ENCODE results near the gene DNAH9.
"Not testable (repeated sequence)": the region's sequence is repeated elsewhere in the genome, so short reads cannot be mapped to it uniquely, and the experiment has no call there.

The DNAH9 gene

DNA sequence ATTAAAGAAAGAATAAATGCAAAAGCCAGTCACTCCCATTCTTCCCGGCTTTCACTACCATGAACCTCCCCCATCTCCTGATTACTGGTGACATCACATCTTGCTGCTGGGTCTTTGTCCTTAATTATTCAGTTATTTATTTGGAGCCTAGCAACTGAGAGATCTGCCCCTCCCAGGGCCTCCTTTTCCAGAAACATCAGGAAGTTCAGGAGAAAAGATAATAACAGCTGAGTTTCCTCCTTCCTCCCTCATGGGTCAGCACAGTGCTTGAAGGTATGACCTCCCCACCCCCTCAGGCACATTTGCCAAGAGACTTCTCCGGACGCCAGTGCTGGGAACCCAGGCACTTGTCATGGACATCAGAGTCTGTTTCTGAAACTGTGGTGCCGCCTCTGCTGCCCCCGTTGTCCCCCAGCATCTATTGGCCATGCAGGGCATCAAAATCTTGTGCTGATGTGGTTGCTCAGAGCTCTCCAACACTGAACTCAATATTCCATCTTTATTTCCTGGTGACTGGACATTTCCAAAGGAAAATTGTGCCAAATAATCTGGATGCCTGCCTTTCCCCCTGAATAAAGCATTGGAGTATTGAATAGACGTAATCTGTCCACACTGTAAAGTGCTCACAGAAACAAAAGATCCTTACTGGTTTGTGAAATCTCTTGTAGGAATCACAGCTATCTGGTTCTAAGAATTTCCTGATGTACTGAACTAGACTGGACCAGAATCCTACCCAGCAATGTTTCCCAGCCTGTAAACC, 327.2 kb downstream of the DNAH9 start:
- no peak for DNase-seq

DNA sequence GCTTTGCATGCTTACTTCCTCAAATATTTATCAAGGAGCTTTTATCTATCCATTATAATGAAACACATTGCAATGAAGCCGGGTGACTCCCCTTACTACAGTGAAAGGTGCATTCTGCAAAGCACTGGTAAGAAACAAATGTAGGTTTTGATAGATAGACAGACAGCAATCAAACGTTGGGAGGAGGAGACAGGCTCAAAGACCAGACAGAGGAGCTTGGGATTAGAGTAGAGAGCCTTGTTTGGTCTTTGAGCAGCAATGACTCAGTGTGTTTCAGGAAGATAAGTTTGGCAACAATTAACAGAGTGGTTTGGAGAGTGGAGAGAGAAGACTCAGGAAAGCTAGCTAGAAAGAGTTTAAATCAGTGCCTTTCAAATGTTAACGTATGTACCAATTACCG, 330.2 kb downstream of the DNAH9 start:
- DNase-seq, result no peak

DNA sequence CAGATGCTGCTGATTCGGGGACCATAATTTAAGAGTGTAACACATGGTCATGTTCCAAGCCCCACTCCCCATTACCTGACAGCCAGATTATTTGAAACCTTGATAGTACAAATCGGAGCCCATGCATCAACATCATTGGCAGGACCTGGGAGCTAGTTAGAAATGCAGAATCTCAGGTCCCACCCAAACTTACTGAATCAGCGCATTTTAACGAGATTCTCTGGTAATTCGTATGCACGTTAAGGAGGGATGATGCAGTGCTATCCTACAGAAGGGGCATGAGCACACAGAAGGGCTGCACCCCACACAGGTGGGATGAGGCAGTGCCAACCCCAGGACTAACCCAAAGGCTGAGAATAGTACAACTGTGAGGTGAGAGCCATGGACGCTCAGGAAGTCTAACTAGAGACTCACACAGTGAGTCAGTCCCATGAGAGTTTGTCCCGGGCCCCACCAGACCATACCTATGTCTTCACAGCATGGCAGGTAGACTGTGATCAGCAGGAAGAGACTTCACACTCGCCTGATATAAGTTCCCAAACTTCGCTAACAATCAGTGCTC, 334.1 kb downstream of the DNAH9 start:
- no peak for DNase-seq

DNA sequence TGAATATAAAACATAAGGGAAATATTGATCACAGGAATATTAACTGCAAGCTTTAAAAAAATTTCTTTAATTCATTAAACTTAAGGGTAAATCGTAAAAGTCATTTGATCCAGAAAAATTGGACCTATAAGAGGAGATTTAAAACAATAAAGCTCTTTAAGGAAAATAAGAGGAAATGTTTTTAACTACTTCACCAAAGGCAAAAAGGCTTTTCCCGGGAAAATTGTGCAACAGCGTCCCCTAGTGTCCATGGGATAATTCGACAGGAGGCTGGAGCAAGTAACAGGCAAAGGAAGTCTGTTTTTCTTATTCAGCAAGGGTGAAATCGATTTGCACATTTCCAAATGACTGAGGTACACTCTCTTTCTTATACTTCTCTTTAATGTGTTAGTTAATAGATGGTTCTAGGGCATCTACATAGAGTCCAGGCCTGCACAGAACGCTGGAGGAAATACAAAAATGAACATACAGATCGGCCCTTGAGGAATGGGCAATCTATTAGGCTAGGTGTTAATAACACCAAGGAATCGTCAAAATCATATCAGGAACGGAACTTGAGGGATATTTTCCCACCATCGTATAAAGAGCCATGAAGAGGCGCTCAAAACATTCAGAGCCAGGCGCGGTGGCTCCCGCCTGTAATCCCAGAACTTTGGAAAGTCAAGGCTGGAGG, 337.6 kb downstream of the DNAH9 start:
- no peak for DNase-seq

DNA sequence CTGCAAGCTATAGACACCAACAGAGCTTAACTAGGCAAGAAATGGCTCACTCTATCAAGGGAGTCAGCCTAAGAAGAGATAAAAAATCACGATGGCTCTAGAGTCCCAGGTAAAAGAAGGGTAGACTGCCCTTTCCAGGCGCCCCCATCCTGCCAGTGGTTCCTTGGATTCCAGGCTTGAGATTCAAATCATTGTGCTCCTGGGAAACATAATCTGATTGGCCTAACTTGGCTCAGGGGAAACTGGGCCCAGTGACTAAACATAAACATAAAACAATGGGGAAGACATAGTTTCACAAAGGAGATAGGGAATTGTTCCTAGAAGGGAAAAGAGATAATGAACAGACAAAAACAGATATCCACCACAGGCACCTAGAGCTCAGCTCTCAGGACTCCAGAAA, 342.6 kb downstream of the DNAH9 start:
- DNase-seq, result no peak

DNA sequence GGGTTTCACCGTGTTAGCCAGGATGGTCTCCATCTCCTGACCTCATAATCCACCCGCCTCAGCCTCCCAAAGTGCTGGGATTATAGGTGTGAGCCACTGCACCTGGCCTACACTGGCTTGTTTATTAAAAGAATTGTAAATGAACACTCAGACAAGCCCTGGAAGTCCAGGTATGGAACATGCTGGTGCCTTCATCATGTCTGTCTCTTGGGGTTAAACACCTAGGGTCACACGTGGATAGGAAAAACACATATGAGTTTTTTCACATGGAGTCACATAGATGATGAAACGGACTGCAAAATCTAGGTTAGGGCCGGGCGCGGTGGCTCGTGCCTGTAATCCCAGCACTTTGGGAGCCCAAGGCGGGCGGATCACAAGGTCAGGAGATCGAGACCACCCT, 344.8 kb downstream of the DNAH9 start:
- not testable (repeated sequence) for DNase-seq

DNA sequence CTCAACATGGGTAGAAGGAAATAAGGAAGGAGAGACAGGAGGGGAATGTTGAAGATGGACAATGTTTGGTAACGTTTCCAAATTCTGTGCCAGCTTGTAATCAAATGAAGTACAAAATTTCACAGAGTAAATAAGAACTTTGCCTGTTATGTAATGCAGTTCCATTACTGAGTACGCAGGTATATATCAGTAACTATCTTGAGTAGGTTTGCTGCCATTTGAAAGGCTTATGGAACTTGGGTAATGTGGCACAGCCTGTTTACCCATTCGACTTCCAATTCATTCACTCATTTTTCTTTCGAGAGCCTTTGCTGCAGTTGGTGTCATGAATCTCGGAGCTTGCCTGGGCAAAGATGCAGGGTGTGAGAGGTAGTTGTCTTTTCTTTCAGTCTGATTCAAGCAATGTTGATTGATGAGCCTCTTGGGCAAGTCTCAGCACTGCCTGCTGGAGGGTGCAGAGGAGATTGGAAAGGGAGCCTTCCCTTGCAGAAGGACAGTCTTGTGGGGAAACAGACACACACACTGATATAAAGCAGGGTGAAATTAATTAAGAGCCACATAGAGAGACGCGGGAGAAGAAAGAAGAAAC, 345.6 kb downstream of the DNAH9 start:
- DNase-seq, result no peak

DNA sequence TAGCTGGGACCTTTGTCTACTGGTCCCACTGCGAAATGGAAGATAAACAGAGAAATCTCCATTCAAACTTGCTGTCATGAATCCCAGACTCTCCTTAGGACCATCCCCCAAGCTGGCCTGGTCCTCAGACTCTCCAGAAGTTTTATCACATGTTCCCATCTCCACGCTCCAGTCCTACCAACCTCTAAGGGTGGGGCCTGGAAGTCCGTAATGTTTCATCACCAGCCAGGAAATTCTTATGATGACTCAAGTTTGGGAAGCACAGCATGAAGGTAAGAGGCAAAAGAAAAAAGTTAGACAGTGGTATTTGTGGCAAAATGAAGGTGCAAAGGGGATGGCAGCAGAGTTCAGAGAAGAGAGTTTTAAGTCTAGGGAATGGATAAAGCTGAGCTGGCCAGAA, 346.3 kb downstream of the DNAH9 start:
- DNase-seq, result no peak

DNA sequence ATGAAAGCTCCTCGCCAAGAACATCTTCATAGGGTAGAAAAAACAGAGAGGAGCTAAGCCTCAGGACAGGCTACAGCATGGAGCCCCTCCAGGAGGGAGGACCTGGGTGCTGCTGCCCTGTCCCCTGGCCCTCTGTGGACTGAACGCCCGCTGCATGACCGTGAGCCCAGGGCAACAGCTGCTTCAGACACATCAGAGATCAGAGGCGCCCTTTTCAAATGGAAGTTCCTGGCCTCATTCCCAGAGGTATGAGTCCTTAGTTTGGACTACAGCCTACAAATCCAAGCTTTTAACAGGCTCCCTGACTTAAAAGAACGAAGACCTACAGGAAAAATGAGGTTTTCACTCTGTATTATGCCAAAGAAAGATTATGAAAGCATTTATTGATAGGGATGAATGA, 350.5 kb downstream of the DNAH9 start:
- DNase-seq, result no peak

DNA sequence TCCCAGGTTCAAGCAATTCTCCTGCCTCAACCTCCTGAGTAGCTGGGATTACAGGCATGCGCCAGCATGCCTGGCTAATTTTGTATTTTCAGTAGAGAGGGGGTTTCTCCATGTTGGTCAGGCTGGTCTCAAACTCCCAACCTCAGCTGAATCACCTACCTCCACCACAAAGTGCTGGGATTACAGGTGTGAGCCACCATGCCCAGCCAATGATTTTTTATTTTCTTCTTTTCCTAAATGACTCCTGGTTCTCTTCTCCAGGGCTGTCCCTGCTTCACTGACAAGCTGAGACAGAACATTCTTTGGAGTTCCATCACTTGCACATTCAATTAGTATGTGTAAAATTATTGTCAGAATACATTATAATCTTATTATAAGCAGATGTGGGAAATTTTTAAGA, 351.3 kb downstream of the DNAH9 start:
- DNase-seq, result not testable (repeated sequence)

DNA sequence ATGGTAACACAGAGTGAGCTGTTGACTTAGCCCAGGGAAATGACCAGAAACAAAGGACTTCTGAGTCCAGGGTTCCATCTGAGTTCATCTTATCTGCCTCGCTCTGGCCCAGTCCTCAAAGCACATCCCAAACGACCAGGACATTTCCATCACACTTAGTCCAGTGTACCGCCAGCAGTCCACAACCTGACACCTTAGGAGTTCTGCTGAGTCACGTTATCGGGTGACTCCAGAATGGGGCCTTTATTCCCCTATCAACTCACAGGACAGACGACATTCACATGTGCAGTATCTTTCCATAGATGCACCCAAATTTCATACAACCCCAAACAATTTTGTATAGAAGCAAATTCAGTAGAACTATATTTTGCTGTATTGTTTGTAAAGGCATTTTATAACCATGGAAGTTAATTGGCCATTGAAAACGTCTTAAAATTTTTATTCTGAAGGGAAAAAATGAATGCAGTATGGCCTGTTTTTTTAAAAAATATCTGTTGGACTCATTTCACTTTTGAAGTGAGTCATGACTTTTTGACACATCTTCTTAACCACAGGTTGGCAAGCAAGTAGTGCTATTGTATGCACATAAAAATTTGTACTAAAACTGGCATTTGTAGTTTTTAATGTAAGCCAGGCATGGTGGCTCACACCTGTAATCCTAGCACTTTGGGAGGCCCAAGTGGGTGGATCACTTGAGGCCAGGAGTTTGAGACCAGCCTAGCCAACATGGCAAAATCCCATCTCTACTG, 352.7 kb downstream of the DNAH9 start:
- no peak for DNase-seq

DNA sequence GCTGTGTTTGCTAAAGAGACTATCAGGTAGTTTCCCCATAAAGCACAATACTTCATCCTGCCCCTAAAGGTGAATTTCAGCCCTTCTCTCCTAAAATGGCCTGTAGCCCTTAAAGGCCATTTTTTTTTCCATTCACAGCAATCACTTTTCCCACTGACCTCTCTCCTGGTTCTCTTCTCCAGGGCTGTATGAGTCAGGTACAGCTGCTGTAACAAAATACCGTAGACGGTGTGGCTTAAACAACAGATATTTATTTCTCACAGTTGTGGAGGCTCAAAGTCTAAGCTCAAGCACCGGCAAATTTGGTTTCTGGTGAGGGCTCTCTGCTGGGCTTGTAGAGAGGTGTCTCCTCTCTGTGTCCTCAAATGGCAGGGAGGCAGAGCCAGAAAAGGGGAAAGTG, 354.3 kb downstream of the DNAH9 start:
- DNase-seq, result no peak

DNA sequence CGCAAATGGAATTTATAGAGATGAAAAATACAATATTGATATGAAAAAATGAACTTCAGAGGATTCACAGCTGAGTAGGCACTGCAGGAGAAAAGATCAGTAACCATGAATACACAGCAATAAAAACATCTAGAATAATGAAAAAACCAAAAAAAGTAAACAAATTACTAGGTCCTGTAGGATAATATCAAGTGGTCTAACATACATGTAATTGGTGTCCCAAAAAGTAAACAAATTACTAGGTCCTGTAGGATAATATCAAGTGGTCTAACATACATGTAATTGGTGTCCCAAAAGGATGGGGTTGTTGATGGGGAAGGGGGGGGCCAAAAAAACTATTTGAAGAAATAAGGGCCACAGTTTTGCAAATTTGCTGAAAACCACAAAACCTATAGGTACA, 355.7 kb downstream of the DNAH9 start:
- DNase-seq, result no peak

DNA sequence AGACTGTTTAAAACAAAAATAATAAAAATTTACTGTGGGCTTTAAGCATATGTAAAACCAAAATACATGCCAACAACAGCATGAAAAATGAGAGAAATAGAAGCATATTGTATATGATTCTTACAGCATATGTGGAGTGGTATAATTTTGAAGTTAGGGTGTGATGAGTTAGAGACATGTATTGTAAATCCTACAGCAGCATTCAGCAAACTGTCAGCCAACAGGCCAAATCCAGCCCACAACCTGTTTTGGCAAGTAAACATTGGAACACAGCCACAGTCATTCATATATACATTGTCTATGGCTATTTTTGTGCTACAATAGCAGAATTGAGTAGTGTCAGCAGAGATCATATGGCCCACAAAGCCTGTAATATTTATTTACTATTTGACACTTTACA, 356.7 kb downstream of the DNAH9 start:
- no peak for DNase-seq

DNA sequence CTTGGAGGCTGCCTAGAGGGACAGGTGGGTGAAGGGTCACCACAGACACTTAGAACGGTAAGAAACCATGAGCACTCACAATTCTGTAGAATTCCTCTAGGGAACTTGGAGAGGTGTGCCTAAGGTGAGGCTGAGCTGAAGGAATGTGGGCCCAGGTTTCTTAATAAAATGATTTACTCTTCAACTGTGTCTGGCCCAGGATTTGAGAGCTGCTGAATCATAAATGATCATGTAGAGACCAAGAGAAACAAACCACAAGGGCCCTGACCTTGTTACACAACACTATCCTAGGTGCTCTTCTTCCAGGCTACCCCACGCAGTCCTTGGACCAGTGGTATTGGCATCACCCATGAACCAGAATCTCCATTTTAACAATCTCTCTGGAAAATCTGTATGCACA, 371.3 kb downstream of the DNAH9 start:
- no peak for DNase-seq

DNA sequence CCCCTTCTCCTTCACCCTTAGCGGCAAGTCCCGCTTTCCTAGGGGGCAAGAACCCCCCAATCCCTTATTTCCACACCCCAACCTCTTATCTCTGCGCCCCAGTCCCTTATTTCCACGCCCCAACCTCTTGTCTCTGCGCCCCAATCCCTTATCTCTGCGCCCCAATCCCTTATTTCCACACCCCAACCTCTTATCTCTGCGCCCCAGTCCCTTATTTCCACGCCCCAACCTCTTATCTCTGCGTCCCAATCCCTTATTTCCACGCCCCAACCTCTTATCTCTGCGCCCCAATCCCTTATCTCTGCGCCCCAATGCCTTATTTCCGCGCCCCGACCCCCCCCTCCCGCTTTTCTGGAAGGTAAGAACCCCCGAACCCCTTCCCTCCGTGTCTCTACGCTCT, 374.5 kb downstream of the DNAH9 start:
- DNase-seq, result not testable (repeated sequence)

DNA sequence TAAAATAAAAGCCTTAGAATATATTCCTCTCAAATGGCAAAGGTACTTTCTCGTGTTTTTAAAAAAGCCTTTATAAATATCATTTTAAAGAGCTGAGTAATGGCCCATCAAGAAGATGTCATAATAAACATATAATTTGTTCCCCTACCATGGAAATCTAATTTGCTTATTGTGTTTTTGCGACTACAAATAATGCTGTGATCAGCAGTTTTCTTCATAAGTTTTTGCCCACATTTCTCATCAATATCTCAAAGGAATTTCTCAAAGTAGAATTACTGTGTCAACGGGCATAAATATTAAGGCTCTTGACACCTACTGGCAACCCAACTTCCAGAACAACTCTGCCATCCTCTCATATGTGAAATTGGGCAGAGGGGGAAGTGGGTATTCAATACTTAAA, 381.5 kb downstream of the DNAH9 start:
- no peak for DNase-seq

DNA sequence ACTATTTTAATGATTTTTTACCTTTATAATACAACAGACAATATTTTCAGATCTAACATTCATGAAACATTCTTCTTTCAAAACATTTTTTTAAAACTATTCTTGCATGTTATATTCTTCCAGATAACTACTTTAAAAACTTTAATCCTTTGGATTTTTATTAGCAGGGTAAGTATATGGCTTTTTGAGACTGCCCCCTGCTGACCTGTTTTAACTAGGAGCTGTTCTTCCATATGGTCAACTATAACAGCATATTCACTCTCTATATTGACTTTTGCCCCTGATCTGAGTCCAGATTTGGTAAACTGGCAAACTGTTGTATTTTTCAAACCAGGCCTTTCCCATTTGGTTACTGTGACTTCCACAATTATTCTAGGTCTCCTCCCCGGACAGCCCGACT, 382.5 kb downstream of the DNAH9 start:
- no peak for DNase-seq

DNA sequence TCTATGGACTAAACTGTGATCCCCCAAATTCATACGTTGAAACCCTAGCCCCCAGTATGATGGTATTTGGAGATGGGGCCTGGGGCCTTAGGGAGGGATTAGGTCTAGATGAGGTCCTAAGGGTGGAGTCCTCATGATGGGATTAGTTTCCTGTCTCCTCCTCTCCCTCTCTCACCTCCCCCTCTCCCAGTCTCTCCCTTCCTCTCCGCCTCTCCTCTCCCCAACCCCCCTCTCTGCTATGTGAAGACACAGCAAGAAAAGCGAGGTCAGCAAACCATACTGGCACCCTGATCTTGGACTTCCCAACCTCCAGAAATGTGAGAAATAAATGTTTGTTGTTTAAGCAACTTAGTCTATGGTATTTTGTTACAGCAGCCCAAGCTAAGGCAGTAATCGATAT, 383.6 kb downstream of the DNAH9 start:
- no peak for DNase-seq

DNA sequence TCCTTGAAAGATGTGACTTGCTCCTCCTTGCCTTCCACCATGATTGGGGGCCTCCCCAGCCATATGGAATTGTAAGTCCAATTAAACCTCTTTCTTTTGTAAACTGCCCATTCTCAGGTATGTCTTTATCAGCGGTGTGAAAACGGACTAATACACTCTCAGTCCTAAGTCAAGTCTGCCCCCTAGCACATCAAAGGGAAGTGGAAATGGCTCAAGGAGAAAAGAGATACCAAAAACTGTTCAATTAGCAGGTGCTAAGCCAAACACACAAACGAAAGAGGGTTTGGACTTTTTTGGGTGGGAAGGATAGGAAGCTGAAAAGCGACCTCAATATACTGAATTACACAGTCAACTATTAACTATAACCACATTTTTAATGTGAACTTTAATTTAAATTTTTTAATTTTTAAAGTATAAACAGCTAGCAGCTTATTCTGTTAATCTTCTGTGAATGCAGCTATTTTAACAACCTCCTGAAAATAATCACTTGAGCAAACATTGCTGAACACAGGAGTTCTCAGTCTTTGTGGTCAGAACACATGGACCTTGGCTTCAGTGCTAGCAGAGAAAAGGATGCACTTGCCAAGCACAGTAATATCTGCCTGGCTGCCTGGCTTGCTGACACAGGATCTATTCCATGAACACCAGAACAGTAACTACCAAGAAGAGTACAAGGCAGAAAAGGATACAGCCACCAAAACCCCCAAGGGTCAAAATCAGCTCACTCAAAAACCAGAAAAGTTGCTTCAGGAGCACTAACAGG, 388.1 kb downstream of the DNAH9 start:
- no peak for DNase-seq

DNA sequence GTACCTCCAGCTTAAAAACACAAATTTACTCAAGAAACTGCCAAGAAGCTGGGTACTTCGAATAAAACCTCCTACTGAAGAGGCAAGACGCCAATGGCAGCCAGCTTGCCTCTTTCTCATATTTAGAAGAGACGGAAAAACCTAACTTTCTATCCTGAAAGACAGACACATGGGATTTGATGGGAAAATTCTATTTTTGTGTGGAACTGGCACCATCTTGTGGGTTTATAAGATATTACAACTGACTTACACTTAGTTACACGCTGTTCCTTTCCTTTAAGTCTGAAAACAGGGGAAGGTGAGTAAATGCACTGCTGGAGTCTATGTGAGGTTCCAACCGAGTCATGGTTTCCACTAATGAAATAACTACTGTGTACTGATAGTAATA, 388.7 kb downstream of the DNAH9 start:
- no peak for DNase-seq

DNA sequence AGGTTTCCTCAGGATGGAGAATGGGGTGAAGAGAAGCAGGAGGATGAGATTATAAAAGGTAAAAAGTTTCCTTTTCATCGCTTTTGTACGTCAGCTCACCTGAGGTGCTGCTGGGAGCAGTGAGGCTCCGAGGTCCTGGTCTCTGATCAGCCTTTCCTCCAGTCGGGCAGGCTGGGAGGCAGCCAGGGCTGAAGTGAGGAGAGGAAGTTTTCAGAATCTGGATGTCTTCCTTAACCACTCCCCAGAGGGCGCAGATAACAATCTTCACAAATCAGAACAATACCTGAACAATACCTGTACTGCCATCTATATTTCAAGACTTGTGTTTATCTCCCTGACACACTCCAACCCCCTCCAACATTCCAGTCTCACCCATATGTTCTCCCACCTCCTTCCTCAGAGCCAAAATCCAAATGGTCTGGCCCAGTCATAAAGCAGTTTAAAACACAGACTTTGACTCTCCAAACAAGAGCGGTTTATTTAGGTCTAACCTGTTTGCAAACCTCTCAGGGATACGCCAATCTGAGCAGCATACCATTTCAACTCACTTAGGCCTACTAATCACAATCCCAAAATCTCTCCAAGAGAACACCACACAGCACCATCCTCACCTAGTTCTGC, 392.2 kb downstream of the DNAH9 start:
- DNase-seq, result no peak

Measured in activated naive CD4-positive, alpha-beta T cell treated with Interleukin-2 at 50 U/mL for 16 hours (primary cell).